GM21526 (cell line): ENCODE results near the gene NCEH1.
"Not testable (repeated sequence)": the region's sequence is repeated elsewhere in the genome, so short reads cannot be mapped to it uniquely, and the experiment has no call there.

Source experiments
- ATAC-seq: cut with Tn5 transposase; IDR thresholded peaks from one replicate; pipeline ENCODE4 v1.9.1; 2021; ENCODE audit warnings: moderate library complexity; ENCODE audit not compliant: unreplicated experiment, low FRiP score

NCEH1 gene

GRCh38 chr3:172710664-172711453 is at the start of gene NCEH1:
Gene NCEH1, minus strand, starts transcription at chr3:172711067. Its CDS starts 83 bp downstream, at chr3:172710984.
- ATAC-seq, result peak; percentile 100

GRCh38 chr3:172760416-172760815 is 49.5 kb upstream of the NCEH1 start:
- not testable (repeated sequence) for ATAC-seq

- no peak for ATAC-seq
Measured at GRCh38 chr3:172753125-172753524, 42.3 kb upstream of the NCEH1 start.

- ATAC-seq, result no peak
Measured at GRCh38 chr3:172752651-172753050, 41.8 kb upstream of the NCEH1 start.

GRCh38 chr3:172751175-172751704 is 40.4 kb upstream of the NCEH1 start:
- peak; percentile 13 for ATAC-seq

- peak; percentile 99 for ATAC-seq
Measured at GRCh38 chr3:172750368-172751174, 39.7 kb upstream of the NCEH1 start, which contains the start of gene ECT2. Gene ECT2, plus strand, starts transcription at chr3:172750726. Its CDS starts 3,805 bp downstream, at chr3:172754531.

- no peak for ATAC-seq
Measured at GRCh38 chr3:172750069-172750367, 39.2 kb upstream of the NCEH1 start.

- ATAC-seq, result no peak
Measured at GRCh38 chr3:172749230-172749965, 38.5 kb upstream of the NCEH1 start.

GRCh38 chr3:172746475-172746874 is 35.6 kb upstream of the NCEH1 start:
- ATAC-seq, result no peak

GRCh38 chr3:172739462-172739861 is 28.6 kb upstream of the NCEH1 start:
- no peak for ATAC-seq

GRCh38 chr3:172735014-172735413 is 24.1 kb upstream of the NCEH1 start:
- no peak for ATAC-seq

GRCh38 chr3:172726380-172726779 is 15.5 kb upstream of the NCEH1 start:
- no peak for ATAC-seq

- ATAC-seq, result not testable (repeated sequence)
Measured at GRCh38 chr3:172722536-172723040, 11.7 kb upstream of the NCEH1 start.

GRCh38 chr3:172717493-172718088 is 6.7 kb upstream of the NCEH1 start:
- peak; percentile 55 for ATAC-seq

- no peak for ATAC-seq
Measured at GRCh38 chr3:172716476-172716875, 5.6 kb upstream of the NCEH1 start.

- ATAC-seq, result no peak
Measured at GRCh38 chr3:172713316-172713715, 2.4 kb upstream of the NCEH1 start.

GRCh38 chr3:172711454-172711795 is 558 bp upstream of the NCEH1 start:
- no peak for ATAC-seq

GRCh38 chr3:172709774-172710663 is 848 bp downstream of the NCEH1 start:
- peak; percentile 5 for ATAC-seq
